Hindlimb muscle (tissue), 1 donor: ENCODE data around the gene KLKB1. TPM values are rescaled to one million over a fixed set of nuclear protein-coding genes. Genes with fewer than 3 reads are reported as not detected.
"Not testable (repeated sequence)": the region's sequence is repeated elsewhere in the genome, so short reads cannot be mapped to it uniquely, and the experiment has no call there.

ENCODE experiments used
- DNase-seq: peaks from one replicate; pipeline ENCODE4 v3.0.0-alpha.2; 2013
- polyA plus RNA-seq: library from polyadenylated mRNA; unstranded; fragments of 120-200 nt; gene quantifications from one replicate; pipeline ENCODE4 v1.2.1, GENCODE V29; 2013; ENCODE audit not compliant: insufficient read length

The KLKB1 gene
- polyA plus RNA-seq, 1 donor: not detected

GRCh38 chr4:186265683-186266652, 38.7 kb downstream of the KLKB1 start, which contains the start of gene F11:
TSS of gene F11 (plus strand) at chr4:186266189. CDS start at chr4:186267137, 948 bp downstream.
- DNase-seq: no peak

GRCh38 chr4:186266729-186267456, 39.6 kb downstream of the KLKB1 start:
- DNase-seq: peak; percentile 4

GRCh38 chr4:186271081-186271678, 43.9 kb downstream of the KLKB1 start:
- no peak for DNase-seq

- DNase-seq: no peak
Measured at GRCh38 chr4:186272699-186273391, 45.5 kb downstream of the KLKB1 start.

GRCh38 chr4:186273392-186273789, 46.1 kb downstream of the KLKB1 start:
- DNase-seq: not testable (repeated sequence)

GRCh38 chr4:186283311-186283710, 56.0 kb downstream of the KLKB1 start:
- DNase-seq: no peak

- DNase-seq: no peak
Measured at GRCh38 chr4:186285147-186285546, 57.8 kb downstream of the KLKB1 start.

GRCh38 chr4:186286581-186286980, 59.3 kb downstream of the KLKB1 start:
- no peak for DNase-seq

GRCh38 chr4:186291256-186291890, 64.1 kb downstream of the KLKB1 start:
- DNase-seq: no peak

GRCh38 chr4:186294160-186294559, 66.9 kb downstream of the KLKB1 start:
- no peak for DNase-seq

- no peak for DNase-seq
Measured at GRCh38 chr4:186296481-186296880, 69.2 kb downstream of the KLKB1 start.

- peak; percentile 45 for DNase-seq
Measured at GRCh38 chr4:186297013-186297645, 69.8 kb downstream of the KLKB1 start.

- DNase-seq: no peak
Measured at GRCh38 chr4:186298031-186298647, 70.8 kb downstream of the KLKB1 start.

- DNase-seq: no peak
Measured at GRCh38 chr4:186299291-186299690, 72.0 kb downstream of the KLKB1 start.

GRCh38 chr4:186300659-186301390, 73.5 kb downstream of the KLKB1 start:
- DNase-seq: no peak

GRCh38 chr4:186304216-186304615, 76.9 kb downstream of the KLKB1 start:
- DNase-seq: no peak

GRCh38 chr4:186304866-186305505, 77.7 kb downstream of the KLKB1 start:
- peak; percentile 32 for DNase-seq

GRCh38 chr4:186307497-186307896, 80.2 kb downstream of the KLKB1 start:
- DNase-seq: no peak

- no peak for DNase-seq
Measured at GRCh38 chr4:186307916-186308315, 80.6 kb downstream of the KLKB1 start.
